Thyroid gland (tissue), 4 donors: ENCODE data around the gene SPATA31E1.

Experiments
- POLR2A ChIP-seq, 2 donors: fragments of 450-650 bp; IDR thresholded peaks; one replicate each; pipeline ENCODE4 v1.6.1; 2017; ENCODE audit warnings: antibody characterized with exemption in 2 of 2, mild to moderate bottlenecking in 2 of 2, moderate library complexity in 1 of 2
- TF ChIP-seq, protein P1 (sequence below), 6 experiments: fragments of 200-600 bp in 3 of 6; fragments of 450-650 bp in 3 of 6; sonication (generic) in 3 of 6; IDR thresholded peaks; one replicate each; pipeline ENCODE4 v1.5.1; 2016 to 2019; ENCODE audit warnings: antibody characterized with exemption in 6 of 6, mild to moderate bottlenecking in 2 of 6, inconsistent platforms in 1 of 6, moderate library complexity in 1 of 6

DNA sequence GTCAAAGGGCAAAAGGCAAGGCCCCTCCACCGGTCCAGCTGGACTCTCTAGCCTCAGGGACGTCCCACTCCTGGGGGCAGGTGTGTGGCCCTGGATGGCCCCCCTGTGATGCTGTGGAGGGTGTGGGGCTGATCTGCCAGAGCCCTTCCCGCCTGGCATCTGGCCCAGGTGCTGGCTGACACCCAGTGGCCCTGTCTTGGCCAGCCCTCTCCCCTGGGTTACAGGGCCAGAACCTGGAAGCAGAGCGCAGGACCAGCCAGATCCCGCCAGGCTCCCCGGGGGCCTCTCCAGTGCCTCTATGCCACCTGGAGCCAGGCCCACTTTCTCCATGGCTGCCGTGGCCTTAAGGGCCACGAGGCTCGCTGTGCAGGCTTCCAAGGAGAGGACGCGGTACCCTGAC, 22.9 kb upstream of the SPATA31E1 start:
- no peak for TF ChIP-seq POLR2A (IDR thresholded peaks at IDR 0.05)
- TF ChIP-seq, protein P1, sequence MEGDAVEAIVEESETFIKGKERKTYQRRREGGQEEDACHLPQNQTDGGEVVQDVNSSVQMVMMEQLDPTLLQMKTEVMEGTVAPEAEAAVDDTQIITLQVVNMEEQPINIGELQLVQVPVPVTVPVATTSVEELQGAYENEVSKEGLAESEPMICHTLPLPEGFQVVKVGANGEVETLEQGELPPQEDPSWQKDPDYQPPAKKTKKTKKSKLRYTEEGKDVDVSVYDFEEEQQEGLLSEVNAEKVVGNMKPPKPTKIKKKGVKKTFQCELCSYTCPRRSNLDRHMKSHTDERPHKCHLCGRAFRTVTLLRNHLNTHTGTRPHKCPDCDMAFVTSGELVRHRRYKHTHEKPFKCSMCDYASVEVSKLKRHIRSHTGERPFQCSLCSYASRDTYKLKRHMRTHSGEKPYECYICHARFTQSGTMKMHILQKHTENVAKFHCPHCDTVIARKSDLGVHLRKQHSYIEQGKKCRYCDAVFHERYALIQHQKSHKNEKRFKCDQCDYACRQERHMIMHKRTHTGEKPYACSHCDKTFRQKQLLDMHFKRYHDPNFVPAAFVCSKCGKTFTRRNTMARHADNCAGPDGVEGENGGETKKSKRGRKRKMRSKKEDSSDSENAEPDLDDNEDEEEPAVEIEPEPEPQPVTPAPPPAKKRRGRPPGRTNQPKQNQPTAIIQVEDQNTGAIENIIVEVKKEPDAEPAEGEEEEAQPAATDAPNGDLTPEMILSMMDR (IDR thresholded peaks at IDR 0.05): no peak
